K562 (cell line): Measurements from ENCODE around the gene PBXIP1. TPM values are rescaled to one million over a fixed set of nuclear protein-coding genes. Genes with fewer than 3 reads are reported as not detected.

Experiments
- ESRRA ChIP-seq: fragments of 450-650 bp; IDR thresholded peaks from 2 replicates; pipeline ENCODE4 v1.6.1; 2014; ENCODE audit warnings: low read depth, mild to moderate bottlenecking, moderate library complexity, borderline replicate concordance
- GTF2F1 ChIP-seq: IDR thresholded peaks from 2 replicates; pipeline ENCODE4 v1.6.1; 2011; ENCODE audit warnings: low read depth, low read length, improper control_type of control experiment
- TEAD4 ChIP-seq, 2 experiments: sonication (generic) in 1 of 2; formaldehyde crosslinking in 1 of 2; IDR thresholded peaks; 2 replicates each; pipeline versions ENCODE4 v1.6.1 to v1.8.0; 2012 to 2022; ENCODE audit warnings: borderline replicate concordance in 1 of 2, inconsistent platforms in 1 of 2, low read length in 1 of 2, mild to moderate bottlenecking in 1 of 2, missing genetic modification reagents in 1 of 2
- ZKSCAN8 ChIP-seq: fragments of 200-800 bp; sonication (Bioruptor generic); IDR thresholded peaks from 2 replicates; pipeline ENCODE4 v1.6.1; 2016; ENCODE audit warnings: missing genetic modification characterization, missing compliant biosample characterization
- ZNF143 ChIP-seq: sonication (generic); formaldehyde crosslinking; IDR thresholded peaks from 2 replicates; pipeline ENCODE4 v1.9.0; 2022; ENCODE audit warnings: mild to moderate bottlenecking, missing genetic modification reagents
- ZNF766 ChIP-seq: fragments of 200-800 bp; sonication (Bioruptor generic); conservative IDR thresholded peaks from 2 replicates; pipeline ENCODE4 v1.6.1; 2016; ENCODE audit warnings: missing genetic modification characterization, missing compliant biosample characterization
- ZNF77 ChIP-seq: fragments of 250-450 bp; sonication (Bioruptor Pico); IDR thresholded peaks from 2 replicates; pipeline ENCODE4 v1.5.0; 2020
- polyA plus RNA-seq, 8 experiments: library from polyadenylated mRNA; depleted of rRNA in 4 of 8; stranded (reverse) in 5 of 8; unstranded in 3 of 8; fragments of >200 nt; fragmentation: Nextera tagmentation in 2 of 8; fragmentation: Illumina TruSeq in 1 of 8; extraction: Ambion mirVana in 2 of 8; extraction: Trizol in 1 of 8; gene quantifications; 2 replicates each; pipeline versions ENCODE4 v1.2.1 to v1.2.3, GENCODE V29; 2011 to 2014; ENCODE audit warnings: inconsistent platforms in 1 of 8, missing spikeins in 1 of 8
- total RNA-seq, 7 experiments: library from RNA; depleted of rRNA in 6 of 7; stranded (reverse); fragments of >200 nt in 6 of 7; fragmentation: Illumina TruSeq in 2 of 7; extraction: Trizol in 2 of 7; gene quantifications; 2 replicates each; pipeline versions ENCODE4 v1.2.1 to v1.2.3, GENCODE V29; 2011 to 2021; ENCODE audit warnings: low replicate concordance in 1 of 7
- TF ChIP-seq, protein P1 (sequence below): sonication (generic); formaldehyde crosslinking; IDR thresholded peaks from 2 replicates; pipeline ENCODE4 v1.8.0; 2023; ENCODE audit warnings: mild to moderate bottlenecking, missing genetic modification reagents
- TF ChIP-seq, protein P2 (sequence below): sonication (generic); formaldehyde crosslinking; IDR thresholded peaks from 2 replicates; pipeline ENCODE4 v1.8.0; 2022; ENCODE audit warnings: mild to moderate bottlenecking, missing genetic modification reagents

Gene PBXIP1
- total and polyA plus RNA-seq, 9 of the 15 experiments (the other 6 are each of a cell fraction or from before 2014, with no cell fraction given) = 0.13 to 8.3 (median 5.8) TPM

DNA sequence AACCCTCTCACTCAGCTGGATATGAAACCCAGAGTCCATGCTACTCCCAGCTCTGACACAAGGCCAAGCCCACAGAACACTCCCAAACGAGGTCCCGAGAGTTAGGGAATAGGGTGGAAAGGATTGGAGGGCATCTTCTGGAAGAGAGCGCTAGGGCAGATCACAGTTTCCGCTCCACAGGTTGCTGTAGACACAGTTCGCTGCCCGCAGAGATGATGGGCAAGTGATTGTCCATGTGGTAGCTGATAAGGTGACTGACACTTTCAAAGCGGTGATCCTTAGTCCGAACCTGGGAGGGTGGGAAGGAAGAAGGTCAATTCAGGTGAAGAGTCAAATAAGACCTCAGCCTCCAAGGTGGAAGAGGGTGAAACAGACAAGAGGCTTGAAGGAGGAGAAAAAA, 7.7 kb upstream of the PBXIP1 start (continued):
- TF ChIP-seq ZKSCAN8 = no peak
- no peak for TF ChIP-seq GTF2F1
- 0 out of 2 replicates have a peak, but pooled peaks have one; percentile 62 for TF ChIP-seq ESRRA
- TF ChIP-seq, protein P1, sequence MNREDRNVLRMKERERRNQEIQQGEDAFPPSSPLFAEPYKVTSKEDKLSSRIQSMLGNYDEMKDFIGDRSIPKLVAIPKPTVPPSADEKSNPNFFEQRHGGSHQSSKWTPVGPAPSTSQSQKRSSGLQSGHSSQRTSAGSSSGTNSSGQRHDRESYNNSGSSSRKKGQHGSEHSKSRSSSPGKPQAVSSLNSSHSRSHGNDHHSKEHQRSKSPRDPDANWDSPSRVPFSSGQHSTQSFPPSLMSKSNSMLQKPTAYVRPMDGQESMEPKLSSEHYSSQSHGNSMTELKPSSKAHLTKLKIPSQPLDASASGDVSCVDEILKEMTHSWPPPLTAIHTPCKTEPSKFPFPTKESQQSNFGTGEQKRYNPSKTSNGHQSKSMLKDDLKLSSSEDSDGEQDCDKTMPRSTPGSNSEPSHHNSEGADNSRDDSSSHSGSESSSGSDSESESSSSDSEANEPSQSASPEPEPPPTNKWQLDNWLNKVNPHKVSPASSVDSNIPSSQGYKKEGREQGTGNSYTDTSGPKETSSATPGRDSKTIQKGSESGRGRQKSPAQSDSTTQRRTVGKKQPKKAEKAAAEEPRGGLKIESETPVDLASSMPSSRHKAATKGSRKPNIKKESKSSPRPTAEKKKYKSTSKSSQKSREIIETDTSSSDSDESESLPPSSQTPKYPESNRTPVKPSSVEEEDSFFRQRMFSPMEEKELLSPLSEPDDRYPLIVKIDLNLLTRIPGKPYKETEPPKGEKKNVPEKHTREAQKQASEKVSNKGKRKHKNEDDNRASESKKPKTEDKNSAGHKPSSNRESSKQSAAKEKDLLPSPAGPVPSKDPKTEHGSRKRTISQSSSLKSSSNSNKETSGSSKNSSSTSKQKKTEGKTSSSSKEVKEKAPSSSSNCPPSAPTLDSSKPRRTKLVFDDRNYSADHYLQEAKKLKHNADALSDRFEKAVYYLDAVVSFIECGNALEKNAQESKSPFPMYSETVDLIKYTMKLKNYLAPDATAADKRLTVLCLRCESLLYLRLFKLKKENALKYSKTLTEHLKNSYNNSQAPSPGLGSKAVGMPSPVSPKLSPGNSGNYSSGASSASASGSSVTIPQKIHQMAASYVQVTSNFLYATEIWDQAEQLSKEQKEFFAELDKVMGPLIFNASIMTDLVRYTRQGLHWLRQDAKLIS = no peak
- TF ChIP-seq ZNF143 (CRISPR knock-in tag) = no peak
- TF ChIP-seq, protein P2, sequence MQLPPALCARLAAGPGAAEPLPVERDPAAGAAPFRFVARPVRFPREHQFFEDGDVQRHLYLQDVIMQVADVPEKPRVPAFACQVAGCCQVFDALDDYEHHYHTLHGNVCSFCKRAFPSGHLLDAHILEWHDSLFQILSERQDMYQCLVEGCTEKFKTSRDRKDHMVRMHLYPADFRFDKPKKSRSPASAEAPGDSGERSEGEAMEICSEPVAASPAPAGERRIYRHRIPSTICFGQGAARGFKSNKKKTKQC = no peak
- no peak for TF ChIP-seq ZNF766 (CRISPR knock-in tag)
- peak; percentile 49 for TF ChIP-seq TEAD4 (IDR thresholded peaks at IDR 0.05; ENCODE audit: low read length)
- TF ChIP-seq TEAD4 (CRISPR knock-in tag; IDR thresholded peaks at IDR 0.05; ENCODE audit: borderline replicate concordance) = no peak
- TF ChIP-seq ZNF77 (CRISPR knock-in tag) = no peak
